A673 (cell line): ENCODE results near the gene LRRFIP1.

Experiments used
- EZH2 ChIP-seq: fragments of 200-600 bp; sonication (generic); IDR thresholded peaks from 2 replicates; pipeline ENCODE4 v1.6.1; 2017; ENCODE audit warnings: borderline replicate concordance, low read depth, mild to moderate bottlenecking, mixed read lengths, antibody characterized with exemption, low read length; ENCODE audit not compliant: poor library complexity, severe bottlenecking
- TF ChIP-seq, protein P1 (sequence below): fragments of 300-800, 200-600 bp; sonication (generic); conservative IDR thresholded peaks from 2 replicates; pipeline ENCODE4 v1.5.1; 2017; ENCODE audit warnings: low read depth, mild to moderate bottlenecking, antibody characterized with exemption, low read length, moderate library complexity, mixed read lengths

DNA sequence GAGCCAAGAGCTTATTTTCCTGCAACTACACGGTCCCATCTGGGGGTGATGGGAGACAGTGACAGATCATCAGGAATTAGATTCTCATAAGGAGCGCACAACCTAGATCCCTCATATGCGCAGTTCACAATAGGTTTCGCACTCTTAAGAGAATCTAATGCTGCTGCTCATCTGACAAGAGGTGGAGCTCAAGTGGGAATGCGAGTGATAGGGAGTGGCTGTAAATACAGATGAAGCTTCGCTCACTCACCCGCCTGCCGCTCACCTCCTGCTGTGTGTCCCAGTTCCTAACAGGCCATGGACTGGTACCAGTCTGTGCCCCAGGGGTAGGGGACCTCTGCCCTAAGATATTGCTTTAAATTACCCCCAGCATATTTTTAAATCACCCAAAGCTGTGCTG is 10.8 kb downstream of the LRRFIP1 start:
- TF ChIP-seq, protein P1, sequence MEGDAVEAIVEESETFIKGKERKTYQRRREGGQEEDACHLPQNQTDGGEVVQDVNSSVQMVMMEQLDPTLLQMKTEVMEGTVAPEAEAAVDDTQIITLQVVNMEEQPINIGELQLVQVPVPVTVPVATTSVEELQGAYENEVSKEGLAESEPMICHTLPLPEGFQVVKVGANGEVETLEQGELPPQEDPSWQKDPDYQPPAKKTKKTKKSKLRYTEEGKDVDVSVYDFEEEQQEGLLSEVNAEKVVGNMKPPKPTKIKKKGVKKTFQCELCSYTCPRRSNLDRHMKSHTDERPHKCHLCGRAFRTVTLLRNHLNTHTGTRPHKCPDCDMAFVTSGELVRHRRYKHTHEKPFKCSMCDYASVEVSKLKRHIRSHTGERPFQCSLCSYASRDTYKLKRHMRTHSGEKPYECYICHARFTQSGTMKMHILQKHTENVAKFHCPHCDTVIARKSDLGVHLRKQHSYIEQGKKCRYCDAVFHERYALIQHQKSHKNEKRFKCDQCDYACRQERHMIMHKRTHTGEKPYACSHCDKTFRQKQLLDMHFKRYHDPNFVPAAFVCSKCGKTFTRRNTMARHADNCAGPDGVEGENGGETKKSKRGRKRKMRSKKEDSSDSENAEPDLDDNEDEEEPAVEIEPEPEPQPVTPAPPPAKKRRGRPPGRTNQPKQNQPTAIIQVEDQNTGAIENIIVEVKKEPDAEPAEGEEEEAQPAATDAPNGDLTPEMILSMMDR: no peak
- TF ChIP-seq EZH2: no peak
